HPDE6-E6E7 (cell line): ENCODE measurements around the gene HINT1.

Experiments
- DNase-seq: peaks from one replicate; pipeline ENCODE4 v3.0.0; 2011; ENCODE audit warnings: missing footprints; ENCODE audit errors: extremely low spot score

The HINT1 gene

DNA sequence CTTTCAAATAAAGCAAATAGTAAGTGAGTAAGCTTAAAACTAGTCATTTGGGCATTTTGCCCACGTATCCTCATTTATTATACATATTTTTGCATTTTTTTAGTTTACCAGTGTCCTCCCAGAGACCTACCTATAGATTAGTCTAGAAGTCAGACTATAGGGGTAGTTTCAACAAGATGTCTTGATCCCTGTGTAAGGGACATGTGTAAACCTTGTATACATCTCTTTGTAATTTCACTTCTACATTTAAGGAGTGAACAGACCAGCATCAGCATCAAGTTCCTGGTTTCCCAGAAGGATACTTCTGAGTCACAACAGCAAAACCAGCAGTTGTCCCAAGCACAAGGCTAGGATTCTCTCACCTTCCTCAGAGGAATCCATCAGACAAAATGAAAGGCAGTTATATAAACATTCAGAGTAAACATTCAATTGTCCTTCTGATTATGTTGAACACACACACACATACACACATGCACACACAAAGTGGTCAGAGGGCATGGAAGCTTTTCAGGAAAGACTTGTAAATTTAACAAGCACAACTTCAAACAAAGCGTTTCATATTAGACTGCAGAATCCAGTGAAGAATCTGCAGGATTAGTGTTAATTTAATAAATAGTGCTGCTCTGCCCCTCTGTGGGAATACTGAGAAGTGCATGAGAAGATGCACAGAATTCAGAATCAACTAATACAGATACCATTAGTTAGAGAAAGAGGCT is 55.4 kb downstream of the HINT1 start:
- peak; percentile 29 for DNase-seq
